Bronchial epithelial cell (primary cell): Measurements from ENCODE around the gene OGG1. TPM values are rescaled to one million over a fixed set of nuclear protein-coding genes. Genes with fewer than 3 reads are reported as not detected.
A peak's percentile ranks its signal among the peaks of the same experiment; 100 is the strongest.

Experiments
- DNase-seq: peaks from one replicate; pipeline ENCODE4 v3.0.0-alpha.2; 2010; ENCODE audit warnings: low read depth
- FAIRE-seq: peaks from 2 replicates; lab custom pipeline; 2011; peaks lifted over from hg19 to GRCh38; lab: Jason Lieb, UNC
- H3K27me3 ChIP-seq: 2 replicates; pipeline ENCODE4 v1.5.1; 2011; ENCODE audit warnings: low read length; ENCODE audit not compliant: control insufficient read depth, insufficient read depth
- H3K36me3 ChIP-seq: 2 replicates; pipeline ENCODE4 v1.5.1; 2011; ENCODE audit warnings: low read length; ENCODE audit not compliant: control insufficient read depth, insufficient read depth
- H3K4me3 ChIP-seq: 2 replicates; pipeline ENCODE4 v1.5.1; 2011; ENCODE audit warnings: mild to moderate bottlenecking, low read depth, low read length, control low read depth
- total RNA-seq: library from RNA; depleted of rRNA; stranded (reverse); fragments of >200 nt; gene quantifications from 2 replicates; pipeline ENCODE4 v1.2.1, GENCODE V29; 2014
- TF ChIP-seq, protein P1 (sequence below): IDR thresholded peaks from 2 replicates; pipeline ENCODE4 v1.5.1; 2011; ENCODE audit warnings: mild to moderate bottlenecking, moderate library complexity, low read length, control low read depth, inconsistent platforms; ENCODE audit not compliant: insufficient read depth, severe bottlenecking

The OGG1 gene
- total RNA-seq, 1 donor from 2014 or later: 21.6 TPM

DNA sequence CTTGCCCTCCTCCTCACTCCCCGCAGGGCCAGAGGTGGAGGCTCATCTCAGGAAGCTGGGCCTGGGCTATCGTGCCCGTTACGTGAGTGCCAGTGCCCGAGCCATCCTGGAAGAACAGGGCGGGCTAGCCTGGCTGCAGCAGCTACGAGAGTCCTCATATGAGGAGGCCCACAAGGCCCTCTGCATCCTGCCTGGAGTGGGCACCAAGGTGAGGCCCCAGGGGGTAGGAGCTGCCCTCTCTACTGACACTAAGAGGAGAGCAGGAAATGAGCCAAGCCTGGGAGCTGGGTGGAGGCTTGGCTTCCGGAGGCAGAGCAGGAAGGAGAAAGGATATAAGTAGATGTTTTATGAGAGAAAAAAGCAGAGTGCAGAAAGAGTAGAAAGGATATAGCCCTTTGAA lies 4.9 kb downstream of the OGG1 start:
- Histone ChIP-seq H3K27me3 (no peaks in the 10 kb centered on the region), H3K36me3 (peaks cover 10% of the 10 kb centered on the region), H3K4me3 (no peak overlapping the region)
- no peak for DNase-seq
- FAIRE-seq: no peak
- TF ChIP-seq, protein P1, sequence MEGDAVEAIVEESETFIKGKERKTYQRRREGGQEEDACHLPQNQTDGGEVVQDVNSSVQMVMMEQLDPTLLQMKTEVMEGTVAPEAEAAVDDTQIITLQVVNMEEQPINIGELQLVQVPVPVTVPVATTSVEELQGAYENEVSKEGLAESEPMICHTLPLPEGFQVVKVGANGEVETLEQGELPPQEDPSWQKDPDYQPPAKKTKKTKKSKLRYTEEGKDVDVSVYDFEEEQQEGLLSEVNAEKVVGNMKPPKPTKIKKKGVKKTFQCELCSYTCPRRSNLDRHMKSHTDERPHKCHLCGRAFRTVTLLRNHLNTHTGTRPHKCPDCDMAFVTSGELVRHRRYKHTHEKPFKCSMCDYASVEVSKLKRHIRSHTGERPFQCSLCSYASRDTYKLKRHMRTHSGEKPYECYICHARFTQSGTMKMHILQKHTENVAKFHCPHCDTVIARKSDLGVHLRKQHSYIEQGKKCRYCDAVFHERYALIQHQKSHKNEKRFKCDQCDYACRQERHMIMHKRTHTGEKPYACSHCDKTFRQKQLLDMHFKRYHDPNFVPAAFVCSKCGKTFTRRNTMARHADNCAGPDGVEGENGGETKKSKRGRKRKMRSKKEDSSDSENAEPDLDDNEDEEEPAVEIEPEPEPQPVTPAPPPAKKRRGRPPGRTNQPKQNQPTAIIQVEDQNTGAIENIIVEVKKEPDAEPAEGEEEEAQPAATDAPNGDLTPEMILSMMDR: no peak

DNA sequence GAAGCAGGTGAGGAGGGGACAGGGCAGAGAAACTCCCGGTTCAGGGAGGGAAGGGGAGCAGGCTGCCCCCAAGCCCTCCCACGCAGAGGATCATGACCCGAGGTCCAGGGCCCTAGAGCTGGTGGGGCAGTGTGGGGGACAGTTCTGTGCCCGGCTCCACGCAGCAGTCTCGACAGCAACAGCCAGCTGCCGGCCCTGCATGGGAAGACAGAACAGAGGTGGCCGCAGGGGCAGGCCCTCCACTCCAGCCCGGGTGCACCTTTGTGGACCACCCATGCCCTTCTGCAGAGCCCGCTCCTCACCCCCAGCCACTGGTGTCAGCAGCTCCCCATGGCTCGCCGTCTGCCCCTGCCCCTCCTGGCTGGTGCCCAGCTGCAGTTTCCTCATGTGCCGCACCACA lies 7.7 kb downstream of the OGG1 start:
- no peak overlapping the region for H3K4me3 ChIP-seq
- no peaks in the 10 kb centered on the region for H3K27me3 ChIP-seq
- H3K36me3 ChIP-seq: peaks cover 10% of the 10 kb centered on the region
- TF ChIP-seq, protein P1: no peak
- FAIRE-seq (no peak), DNase-seq (no peak)

DNA sequence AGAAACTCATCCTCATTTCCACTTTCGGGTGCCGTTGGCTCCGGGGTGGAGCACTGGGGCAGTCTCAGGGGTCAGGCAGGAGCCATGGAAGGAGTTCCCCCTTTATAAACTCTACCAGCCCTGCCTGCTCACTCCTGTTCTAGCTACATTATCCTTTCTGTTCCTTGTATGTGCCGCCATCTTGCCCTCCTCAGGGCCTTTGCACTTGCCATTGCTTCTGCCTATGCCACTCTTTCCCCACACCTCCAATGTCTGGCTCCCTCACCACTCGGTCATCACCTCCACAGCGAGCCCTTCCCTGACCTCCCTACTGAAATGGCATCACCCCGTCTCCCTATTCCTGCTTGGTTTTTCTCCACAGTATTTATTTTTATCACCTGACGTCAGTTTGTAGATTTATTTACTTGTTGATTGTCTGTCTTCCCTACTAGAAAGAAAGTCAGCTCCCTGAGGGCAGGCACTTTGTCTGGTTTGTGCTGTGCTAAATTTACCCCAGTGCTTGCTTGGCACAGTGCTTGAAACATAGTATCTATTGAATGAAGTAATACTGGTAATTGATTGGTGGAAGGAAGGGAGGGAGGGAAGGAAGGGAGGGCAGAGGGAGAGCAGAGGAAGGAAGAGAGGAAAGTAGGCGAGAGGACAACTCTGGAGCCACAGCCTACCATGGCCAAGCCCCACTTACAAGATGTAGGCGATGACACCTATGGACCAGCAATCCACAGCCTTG lies 11.2 kb downstream of the OGG1 start:
- TF ChIP-seq, protein P1: no peak
- peaks cover 12% of the 10 kb centered on the region for H3K36me3 ChIP-seq
- H3K27me3 ChIP-seq: no peaks in the 10 kb centered on the region
- FAIRE-seq: no peak
- no peak for DNase-seq
- no peak overlapping the region for H3K4me3 ChIP-seq

DNA sequence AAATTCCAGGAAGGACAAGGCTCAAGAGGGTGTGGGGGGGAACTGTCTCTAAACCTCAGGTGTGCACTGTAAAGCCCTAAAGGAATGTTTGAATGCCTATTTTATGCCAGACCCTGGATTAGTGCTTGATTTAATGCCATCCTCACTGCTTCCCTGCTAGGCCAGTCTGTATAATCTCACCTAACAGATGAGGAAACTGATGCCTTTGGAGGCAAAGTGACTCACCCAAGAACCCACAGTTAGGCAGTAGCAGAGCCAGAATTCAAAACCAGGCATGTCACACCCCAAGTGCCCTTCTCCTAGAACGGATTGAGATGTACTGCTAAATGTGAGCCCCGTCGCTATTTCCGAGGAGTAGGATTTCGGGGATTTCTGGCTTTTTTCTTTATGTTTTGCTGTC lies 12.2 kb downstream of the OGG1 start:
- FAIRE-seq: no peak
- TF ChIP-seq, protein P1: no peak
- peak; percentile 33 for DNase-seq
- Histone ChIP-seq H3K27me3 (no peaks in the 10 kb centered on the region), H3K4me3 (no peak overlapping the region), H3K36me3 (peaks cover 9% of the 10 kb centered on the region)

DNA sequence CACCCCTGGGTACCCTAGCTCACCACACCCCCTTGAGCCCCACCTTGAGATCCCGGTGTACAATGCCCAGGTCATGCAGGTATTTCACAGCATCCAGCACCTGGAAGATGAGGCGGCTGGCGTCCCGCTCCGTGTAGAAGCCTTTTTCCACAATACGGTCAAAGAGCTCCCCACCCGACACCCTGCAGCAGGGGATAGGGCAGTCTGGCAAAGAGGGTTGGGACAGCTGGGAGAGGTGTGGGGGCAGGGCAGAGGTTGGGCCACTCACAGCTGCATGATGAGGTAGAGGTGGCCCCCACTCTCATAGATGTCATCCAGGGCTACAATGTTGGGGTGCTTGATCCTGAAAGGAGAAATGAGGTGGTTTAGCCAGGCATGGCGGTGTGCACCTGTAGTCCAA lies 13.1 kb downstream of the OGG1 start:
- FAIRE-seq: no peak
- H3K36me3 ChIP-seq: peaks cover 6% of the 10 kb centered on the region

More for the DNA sequence above, 13.1 kb downstream of the OGG1 start:
- Histone ChIP-seq H3K4me3 (no peak overlapping the region), H3K27me3 (no peaks in the 10 kb centered on the region)
- TF ChIP-seq, protein P1: no peak
- DNase-seq: no peak
